Measurements from ENCODE around the gene CCDC81.
A peak's percentile ranks its signal among the peaks of the same experiment; 100 is the strongest.

DNA sequence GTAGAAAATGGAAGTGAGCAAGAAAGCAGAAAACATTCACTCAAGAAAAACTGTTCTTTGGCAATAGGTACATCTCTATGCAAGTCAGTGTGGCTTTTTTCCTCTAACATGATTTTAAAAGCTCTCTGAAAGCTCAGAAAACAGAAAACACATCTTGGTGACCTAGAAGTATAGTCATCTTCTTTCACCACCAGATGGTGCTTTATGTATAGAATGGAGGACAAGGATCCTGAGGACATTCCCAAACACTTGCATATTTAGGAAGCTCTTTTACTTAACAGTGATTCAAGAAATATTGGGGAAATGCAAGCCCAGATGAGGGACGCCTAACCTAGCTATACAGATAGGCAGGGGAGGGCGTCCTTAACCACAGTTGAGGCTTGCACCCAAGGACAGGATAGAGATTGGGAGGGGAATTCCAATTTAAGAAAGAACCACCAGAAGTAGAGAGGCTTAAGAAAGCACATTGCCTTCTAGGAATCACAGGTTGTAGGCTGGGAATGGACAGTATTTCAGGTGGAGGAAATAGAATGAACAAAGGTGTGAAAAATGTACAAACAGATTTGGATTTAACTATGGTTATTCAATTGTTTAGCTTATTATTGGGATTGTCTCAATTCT is 13.8 kb upstream of the CCDC81 start:
- TF ChIP-seq, protein P1, sequence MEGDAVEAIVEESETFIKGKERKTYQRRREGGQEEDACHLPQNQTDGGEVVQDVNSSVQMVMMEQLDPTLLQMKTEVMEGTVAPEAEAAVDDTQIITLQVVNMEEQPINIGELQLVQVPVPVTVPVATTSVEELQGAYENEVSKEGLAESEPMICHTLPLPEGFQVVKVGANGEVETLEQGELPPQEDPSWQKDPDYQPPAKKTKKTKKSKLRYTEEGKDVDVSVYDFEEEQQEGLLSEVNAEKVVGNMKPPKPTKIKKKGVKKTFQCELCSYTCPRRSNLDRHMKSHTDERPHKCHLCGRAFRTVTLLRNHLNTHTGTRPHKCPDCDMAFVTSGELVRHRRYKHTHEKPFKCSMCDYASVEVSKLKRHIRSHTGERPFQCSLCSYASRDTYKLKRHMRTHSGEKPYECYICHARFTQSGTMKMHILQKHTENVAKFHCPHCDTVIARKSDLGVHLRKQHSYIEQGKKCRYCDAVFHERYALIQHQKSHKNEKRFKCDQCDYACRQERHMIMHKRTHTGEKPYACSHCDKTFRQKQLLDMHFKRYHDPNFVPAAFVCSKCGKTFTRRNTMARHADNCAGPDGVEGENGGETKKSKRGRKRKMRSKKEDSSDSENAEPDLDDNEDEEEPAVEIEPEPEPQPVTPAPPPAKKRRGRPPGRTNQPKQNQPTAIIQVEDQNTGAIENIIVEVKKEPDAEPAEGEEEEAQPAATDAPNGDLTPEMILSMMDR (conservative IDR thresholded peaks at IDR 0.05; ENCODE audit: low read depth, low read length) = peak; percentile 65
- TF ChIP-seq EZH2phosphoT487 (IDR thresholded peaks at IDR 0.05; ENCODE audit: borderline replicate concordance, low read length) = no peak
- no peak for TF ChIP-seq EZH2 (IDR thresholded peaks at IDR 0.05; ENCODE audit: low read length, unreplicated experiment)
